HG03442 (cell line): ENCODE results near the gene SLC4A4.
"Not testable (repeated sequence)": the region's sequence is repeated elsewhere in the genome, so short reads cannot be mapped to it uniquely, and the experiment has no call there.

Experiments used
- ATAC-seq: cut with Tn5 transposase; IDR thresholded peaks from one replicate; pipeline ENCODE4 v1.9.1; 2021; ENCODE audit warnings: mild to moderate bottlenecking, moderate library complexity; ENCODE audit not compliant: unreplicated experiment

The SLC4A4 gene

DNA sequence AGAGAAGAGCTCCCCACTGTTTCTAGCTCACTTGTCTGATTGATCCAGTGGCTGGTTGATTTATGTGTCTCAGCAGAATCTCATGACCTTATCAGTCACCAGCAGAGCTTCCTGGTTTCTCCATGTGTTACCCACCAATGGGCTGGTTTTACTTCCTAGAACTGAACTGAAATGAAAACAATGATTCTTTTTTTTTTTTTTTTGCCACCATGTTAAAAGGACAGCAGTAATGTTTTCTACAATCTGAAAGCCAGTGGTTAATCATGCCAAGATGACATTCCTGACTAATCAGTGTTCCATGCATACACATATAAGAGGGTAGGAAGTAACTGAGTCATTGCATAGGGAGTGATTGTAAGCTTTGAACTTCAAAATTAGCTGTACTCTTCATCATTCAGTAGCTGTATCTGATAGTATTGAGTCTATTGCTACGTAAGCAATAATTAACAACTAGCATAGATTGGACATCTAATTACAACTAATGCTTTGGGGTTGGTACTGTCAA lies 67.7 kb downstream of the SLC4A4 start:
- ATAC-seq, result no peak

DNA sequence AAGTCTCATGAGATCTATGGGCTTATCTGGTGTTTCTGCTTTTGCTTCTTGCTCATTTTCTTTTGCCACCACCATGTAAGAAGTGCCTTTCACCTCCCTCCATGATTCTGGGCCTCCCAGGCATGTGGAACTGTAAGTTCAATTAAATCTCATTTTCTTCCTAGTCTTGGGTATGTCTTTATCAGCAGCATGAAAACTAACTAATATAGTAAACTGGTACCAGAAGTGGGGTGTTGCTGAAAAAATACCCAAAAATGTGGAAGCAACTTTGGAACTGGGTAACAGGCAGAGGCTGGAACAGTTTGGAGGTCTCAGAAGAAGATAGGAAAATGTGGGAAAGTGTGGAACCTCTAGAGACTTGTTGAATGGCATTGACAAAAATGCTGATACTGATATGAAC lies 70.1 kb downstream of the SLC4A4 start:
- ATAC-seq, result not testable (repeated sequence)

- ATAC-seq, result no peak
Observed at GRCh38 chr4:71411981-71412380, 73.2 kb downstream of the SLC4A4 start.

DNA sequence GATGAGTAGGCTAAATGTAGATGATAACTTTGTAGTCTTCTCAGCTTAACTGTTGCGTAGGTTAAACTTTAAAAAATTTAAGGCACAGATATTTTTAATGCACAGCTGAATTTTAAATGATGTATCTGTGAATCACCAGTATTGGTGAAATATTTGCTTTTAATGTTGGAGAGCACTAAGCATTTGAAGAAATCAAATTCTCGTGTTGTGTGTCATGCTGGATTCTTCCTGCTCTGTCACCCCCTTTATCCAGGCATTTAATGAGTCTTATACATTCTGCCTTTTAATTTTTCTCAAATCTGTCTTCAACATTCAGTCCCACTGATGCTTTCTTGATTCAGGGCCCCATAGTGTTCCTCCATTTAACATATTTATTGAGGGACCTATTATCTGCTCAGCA lies 76.7 kb downstream of the SLC4A4 start:
- ATAC-seq, result no peak

DNA sequence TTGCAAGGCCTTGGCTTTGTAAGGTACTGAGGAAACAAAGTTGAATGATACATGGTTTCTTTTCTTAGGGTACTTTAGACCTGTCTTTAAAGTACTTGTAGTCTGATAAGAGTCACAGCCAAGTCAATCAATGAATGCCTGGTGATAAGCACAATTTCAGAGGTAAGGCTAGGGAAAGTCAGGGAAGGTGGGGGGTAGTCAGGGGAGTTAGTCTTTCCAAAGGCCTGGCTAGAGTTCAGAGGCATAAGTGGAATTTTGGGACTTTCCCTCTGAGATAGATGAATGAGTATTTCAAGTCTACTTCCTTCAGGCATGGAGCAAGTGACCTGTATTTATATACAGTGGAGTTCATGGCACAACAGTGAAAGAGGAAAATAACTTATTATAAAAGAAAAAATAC lies 78.3 kb downstream of the SLC4A4 start:
- ATAC-seq, result no peak

DNA sequence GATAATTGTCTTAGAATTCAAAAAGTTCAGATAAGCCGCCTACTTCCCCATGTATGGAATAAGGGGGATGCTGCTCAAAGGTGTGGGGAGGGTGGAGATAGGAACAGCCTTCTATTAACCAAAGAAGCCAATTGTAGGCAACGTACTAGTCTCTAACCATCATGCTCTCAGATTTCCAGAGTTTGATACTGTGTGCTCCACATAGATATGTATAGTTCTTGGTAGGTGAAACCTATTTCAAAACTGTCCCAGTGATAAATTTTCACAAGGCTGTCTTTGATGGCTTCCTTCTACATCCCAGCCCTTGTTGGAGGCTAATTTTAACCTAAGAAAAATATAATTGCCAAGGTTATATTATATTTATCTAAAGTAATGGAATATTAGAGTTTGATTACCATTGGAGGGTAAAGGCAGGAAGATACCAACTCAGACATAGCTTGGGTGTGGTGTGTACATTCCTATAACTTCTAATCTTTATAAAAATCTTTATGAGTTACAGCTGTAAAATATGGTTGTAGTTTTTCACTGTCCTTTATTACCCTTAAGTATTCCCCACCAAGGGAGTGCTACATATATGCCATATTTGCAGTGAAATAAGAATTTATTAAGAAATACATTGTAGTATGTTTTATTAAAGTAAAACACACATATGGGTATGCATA lies 87.7 kb downstream of the SLC4A4 start:
- ATAC-seq, result no peak

- no peak for ATAC-seq
Observed at GRCh38 chr4:71429106-71429505, 90.3 kb downstream of the SLC4A4 start.

DNA sequence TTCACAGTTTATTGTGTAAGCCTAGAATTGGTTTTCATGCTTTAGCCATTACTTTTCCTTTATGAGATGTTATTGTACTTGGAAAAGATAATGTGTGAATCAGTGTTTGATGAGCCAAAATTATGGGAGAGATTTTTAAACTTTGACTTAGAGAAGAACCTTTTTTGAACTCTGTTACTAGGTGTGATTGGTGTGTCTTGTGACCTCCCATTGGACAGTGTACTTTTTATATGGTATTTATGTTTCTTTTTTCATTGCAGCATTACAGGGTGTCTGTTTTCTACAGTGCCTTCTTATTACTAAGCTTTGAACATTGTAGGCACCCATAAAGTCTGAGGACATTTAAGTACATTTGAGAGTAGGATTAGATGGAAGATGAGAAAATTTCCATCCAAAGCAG lies 91.1 kb downstream of the SLC4A4 start:
- ATAC-seq, result no peak

GRCh38 chr4:71430609-71431008 lies 91.8 kb downstream of the SLC4A4 start:
- ATAC-seq, result no peak

DNA sequence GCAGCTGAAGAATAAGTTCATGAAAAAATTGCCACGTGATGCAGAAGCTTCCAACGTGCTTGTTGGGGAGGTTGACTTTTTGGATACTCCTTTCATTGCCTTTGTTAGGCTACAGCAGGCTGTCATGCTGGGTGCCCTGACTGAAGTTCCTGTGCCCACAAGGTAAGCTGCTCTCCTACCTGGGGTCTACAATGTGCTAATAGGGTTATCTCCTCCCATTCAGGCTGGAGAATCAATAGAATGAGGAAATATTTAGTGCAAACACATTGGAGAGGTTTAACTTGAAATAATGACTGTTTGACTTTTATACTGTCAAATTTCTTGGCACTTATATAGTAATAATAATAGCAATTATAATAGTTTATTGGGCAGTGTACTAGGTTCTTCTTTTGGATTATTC lies 101.8 kb downstream of the SLC4A4 start:
- ATAC-seq, result no peak

GRCh38 chr4:71441186-71442169 lies 102.7 kb downstream of the SLC4A4 start:
- no peak for ATAC-seq

- ATAC-seq, result no peak
Observed at GRCh38 chr4:71442336-71442735, 103.5 kb downstream of the SLC4A4 start.

GRCh38 chr4:71444395-71444794 lies 105.6 kb downstream of the SLC4A4 start:
- no peak for ATAC-seq

- no peak for ATAC-seq
Observed at GRCh38 chr4:71445811-71446210, 107.0 kb downstream of the SLC4A4 start.

DNA sequence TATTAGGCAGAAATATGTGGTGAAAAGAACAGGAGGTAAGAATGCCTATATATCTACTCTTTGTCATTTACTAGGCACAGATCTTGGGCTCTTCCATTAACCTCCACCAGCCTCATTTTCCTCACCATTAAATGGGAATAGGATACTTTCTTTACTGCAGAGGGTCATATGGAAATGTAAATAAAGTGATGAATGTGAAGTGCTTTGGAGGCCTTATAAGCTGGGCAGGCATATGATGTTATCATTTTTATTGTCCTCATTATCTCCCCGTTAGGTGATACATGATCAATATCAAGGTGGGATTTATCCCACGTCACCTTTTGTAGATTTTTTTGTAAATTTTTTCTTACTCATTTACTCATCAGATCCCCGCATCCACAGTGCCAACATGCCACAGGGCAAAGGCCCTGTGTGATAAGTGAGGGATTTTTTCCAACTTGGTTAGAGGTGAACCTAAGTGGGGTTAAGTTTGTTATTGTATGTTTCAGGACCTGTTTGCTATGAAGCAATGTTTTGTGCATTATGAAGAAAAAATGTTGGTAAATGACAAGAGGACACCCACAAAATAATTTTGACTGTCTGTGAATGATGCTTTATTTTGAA lies 107.8 kb downstream of the SLC4A4 start:
- no peak for ATAC-seq

- no peak for ATAC-seq
Observed at GRCh38 chr4:71449040-71449439, 110.2 kb downstream of the SLC4A4 start.

- ATAC-seq, result no peak
Observed at GRCh38 chr4:71449878-71450277, 111.1 kb downstream of the SLC4A4 start.

DNA sequence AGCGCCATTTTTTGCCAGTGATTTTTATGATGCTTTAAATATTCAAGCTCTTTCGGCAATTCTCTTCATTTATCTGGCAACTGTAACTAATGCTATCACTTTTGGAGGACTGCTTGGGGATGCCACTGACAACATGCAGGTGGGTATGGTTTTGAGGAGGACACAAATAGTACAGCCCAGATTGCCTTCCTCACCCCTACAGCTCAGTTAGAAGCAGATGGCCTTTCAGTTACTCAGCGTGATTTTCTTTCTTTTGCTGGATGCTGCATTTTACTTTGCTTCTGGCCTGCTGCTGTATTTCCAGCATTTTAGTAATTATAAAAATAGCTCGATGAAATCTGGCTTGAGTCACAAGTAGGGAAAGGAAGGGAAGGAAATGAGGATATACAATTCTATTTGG lies 114.7 kb downstream of the SLC4A4 start:
- no peak for ATAC-seq

- ATAC-seq, result peak; percentile 88
Observed at GRCh38 chr4:71456841-71457240, 118.0 kb downstream of the SLC4A4 start.

GRCh38 chr4:71460371-71460770 lies 121.6 kb downstream of the SLC4A4 start:
- ATAC-seq, result no peak

- ATAC-seq, result no peak
Observed at GRCh38 chr4:71461422-71461821, 122.6 kb downstream of the SLC4A4 start.

DNA sequence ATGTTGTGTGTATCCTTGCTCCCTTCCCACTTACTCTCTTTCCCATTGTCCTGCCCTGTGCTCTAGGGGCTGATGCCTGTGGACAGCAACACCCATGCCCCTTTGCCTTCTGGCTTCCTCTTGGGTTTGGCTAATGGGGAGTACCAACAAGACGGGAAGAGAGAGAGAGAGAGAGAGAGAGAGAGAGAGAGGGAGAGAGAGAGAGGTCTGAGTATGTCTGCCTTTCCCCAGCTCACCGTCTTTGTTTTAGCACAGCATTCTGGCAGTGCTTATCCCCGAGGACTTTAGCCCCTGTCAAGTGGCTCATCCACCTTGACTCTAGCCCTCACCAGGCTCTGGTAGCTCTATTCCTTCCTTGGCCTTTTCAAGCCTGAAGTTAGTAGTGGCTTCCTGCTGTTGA lies 128.0 kb downstream of the SLC4A4 start:
- no peak for ATAC-seq
